GM18858 (cell line): ENCODE measurements around the gene IFNA5.

Experiments used
- ATAC-seq: cut with Tn5 transposase; IDR thresholded peaks from one replicate; pipeline ENCODE4 v1.9.1; 2021; ENCODE audit not compliant: unreplicated experiment

Gene IFNA5

DNA sequence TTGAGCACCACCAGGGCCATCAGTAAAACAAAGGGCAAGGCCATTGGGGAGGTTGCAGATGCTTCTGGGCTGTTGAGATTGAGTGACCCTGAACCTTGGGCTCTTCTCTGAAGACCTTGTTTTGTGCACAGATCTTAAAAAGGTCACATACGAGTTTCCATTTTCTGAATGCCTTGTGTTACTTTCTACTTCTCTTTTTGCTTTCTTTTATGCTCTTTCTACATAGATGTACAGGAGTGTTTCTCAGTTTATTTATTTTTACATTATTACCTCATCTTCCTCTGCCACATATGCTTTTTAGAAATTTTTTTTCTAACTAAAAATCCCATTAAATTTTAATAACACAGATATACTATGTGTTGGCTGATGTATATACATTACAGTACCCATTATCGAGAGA, at the start of gene IFNA5:
TSS of gene IFNA5 (minus strand) at position 101 of the 400 bp plus-strand sequence. CDS start at position 44, 57 bp downstream.
- ATAC-seq, result no peak

DNA sequence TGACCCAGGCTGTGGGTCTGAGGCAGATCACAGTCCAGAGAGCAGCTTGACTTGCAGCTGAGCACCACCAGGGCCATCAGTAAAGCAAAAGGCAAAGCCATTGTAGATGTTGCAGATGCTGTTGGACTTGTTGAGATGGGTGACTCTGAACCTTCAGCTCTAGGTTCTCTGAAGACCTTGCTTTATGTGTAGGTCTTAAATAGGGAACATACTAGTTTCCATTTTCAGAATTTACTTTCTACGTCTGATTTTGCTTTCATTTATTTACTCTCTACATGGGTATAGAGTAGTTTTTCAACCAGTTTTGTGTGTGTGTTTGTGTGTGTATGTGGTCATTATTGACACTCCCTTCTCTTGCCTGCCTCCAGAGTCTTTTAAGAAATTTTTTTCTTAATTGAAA, 45.7 kb upstream of the IFNA5 start, which contains the start of gene IFNA6:
TSS of gene IFNA6 (minus strand) at position 101 of the 400 bp plus-strand sequence. CDS start at position 101, 0 bp downstream.
- ATAC-seq, result no peak

DNA sequence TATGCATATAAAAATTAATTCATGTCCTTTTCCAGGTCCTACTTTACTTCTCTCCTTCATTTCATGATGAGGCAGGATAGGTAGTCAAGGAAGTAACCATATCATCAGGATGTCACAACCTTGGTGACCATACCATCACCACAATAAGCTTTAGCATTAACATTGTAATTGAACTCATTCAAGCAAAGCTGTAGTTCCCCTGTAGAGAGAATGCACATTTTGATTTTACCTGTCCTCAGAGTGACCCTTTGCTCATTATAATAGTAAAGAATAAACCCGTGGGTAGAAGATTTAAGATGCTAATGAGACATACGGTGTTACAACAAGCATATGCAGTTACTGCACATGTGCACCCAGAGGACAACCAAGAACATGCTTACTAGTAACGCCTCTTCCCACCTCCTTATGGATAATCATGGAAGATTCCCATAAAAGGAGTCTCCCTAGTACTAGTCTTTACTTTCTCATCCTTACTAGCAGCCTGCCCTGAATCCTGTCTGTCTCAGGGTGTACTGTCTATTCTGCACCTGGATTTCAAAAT, 43.4 kb upstream of the IFNA5 start:
- ATAC-seq, result no peak

DNA sequence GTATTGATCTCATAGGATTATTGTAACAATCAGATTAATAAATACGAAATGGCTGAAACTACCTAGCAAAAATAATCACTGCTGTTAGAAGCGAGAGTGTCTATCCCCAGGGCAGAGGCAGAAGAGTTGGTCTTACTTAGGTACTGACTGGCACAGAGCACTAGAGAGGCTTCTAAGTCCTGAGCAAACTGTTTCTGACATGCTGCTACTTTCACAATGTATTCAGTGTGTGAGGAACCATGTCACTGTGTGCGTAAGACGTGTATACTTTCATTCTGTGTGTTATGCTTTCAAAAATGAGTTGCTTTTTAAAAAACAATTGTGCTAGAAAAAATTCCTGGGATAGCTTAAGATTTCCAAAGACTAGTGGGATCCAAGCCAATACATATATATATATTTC, 35.6 kb upstream of the IFNA5 start:
- ATAC-seq, result no peak

DNA sequence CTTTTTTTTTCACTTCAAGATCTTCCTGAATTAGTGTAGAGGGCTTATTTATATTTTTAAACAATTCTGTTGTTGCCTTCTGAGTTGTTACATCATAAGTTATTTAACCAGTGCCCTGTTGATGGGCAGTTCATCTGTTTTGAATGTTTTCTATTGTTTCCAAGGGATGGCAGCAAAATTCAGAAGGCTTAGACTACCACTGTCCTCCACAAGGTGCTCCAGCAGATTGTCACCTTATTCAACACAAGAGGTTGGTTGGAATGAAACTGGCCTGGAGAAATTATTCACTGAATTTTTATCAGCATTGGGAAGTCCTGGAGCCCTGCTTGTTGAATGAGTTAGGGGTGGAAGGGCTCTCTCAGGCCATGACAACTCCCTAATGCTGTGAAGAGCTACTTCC, 31.3 kb upstream of the IFNA5 start:
- no peak for ATAC-seq

DNA sequence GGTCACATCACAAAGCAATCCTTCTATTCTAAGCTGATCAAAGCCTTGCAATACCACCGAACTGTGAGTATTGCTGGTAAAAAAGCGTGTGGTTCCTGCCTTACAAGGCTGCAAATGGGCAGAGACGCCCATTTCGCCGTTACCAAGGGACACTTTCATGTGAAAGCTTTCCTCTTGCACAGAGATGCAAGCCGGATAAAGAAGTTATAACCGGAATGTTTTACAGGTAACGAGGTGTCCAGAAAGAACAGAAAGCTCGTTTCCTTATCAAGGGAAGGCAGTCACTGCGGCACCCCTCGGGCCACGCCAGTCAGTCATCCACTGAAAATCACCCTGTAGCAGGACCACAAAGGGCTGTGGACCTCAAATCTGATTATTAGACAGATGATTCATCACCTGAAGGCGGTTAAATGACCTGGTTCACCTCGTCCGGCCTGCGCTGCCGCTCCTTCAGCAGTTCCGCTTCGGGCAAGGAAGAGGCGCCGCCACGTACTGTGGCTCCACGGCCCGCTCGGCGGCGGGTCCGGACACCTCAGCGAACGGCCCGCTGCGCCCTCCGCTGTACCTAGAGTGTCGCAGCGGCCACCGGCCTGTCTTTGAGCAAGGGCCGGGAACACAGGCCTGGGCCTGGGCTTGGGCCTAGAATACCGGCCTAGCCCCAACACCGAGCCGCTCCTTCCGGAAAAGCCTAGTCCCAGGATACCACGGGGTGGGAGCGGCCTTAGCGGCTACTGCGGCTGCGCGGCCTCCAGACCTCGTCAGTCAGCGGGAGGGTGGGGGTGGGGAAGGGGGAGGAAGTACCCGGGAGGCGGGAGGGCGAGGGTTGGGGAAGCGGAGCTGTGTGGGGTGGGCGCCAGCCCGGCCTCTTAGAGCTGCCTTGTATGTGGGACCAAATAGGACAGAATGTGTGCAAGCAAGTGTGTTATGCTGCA, 29.9 kb upstream of the IFNA5 start, which contains the start of gene KLHL9:
TSS of gene KLHL9 (minus strand) at position 704 of the 932 bp plus-strand sequence. CDS start at position 159, 545 bp downstream.
- peak; percentile 80 for ATAC-seq

DNA sequence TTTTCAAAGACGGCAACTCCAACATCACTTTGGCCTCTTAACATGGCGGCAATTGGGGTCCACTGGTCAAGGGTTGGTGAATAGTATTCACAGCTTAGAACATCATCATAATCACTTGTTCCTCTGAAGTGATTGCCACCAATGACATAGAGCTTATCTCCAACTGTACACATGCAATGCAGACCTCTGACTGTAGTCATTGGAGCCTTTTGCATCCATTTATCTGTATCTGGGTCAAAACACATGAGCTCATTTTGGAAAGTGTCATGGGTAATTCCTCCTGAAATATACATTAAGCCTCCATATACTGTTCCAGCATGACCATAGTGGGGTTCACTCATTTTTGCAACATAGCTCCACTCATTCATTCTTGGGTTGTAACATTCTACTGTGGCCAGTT, 28.1 kb upstream of the IFNA5 start:
- ATAC-seq, result no peak

DNA sequence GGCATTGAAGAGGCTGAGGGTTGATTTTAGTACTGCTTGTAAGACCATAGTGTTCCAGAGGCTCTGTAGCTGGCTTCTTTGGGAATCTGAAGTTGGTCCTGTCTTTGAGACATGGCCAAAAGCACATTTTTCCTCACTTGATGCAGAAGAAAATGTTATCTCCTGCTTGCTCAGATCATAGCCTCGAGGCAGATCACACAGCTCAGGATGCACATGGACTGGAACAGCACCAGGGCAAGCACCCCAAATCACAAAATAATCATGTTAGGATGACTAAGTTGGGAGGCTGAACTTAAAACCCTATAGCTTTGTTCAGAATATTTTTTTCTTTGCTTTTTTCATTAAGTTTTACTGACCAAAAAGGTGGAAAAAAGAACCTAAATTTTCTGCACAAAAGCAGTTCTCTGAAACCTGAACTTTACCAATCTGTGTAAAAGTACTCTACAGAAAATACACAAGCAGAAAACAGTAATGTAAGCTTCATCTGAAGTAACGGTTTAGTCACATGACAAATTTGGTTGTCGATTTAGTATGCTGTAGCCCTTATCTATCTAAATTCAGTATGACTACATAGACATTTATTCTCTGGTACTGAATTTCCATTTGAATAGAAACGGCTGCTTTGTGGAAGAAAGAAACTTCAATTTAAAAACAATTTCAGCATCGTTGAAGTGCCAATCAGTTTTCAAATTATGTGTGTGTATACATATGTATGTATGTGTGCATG, 26.7 kb upstream of the IFNA5 start:
- no peak for ATAC-seq

DNA sequence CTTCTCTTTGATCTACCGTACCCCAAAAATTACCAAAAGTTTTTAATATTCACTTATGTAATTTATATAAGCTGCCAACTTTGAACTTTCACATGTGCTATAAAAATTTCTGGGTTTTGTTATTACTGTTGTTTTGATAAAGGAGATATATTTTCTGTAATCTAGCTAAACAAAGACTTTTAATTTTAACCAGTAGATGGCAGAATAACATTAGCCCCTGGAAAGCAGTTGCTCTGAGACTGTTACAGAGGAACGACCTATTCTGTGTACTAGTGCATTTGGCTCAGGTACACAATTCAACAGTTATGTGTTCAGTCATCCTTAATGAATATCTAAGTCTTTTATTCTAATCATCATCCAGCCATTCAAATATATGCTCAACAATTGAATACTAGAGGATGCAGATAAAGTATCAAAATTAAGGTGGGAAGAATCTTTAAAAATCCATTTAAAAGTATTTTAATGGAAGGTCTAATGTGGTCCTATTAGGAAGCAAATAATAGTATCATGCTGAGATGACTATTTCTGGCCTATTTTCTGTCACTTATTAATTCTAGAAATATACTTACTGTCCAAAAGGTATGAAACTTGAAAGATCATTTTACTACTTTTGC, 21.5 kb upstream of the IFNA5 start:
- ATAC-seq, result peak; percentile 79

DNA sequence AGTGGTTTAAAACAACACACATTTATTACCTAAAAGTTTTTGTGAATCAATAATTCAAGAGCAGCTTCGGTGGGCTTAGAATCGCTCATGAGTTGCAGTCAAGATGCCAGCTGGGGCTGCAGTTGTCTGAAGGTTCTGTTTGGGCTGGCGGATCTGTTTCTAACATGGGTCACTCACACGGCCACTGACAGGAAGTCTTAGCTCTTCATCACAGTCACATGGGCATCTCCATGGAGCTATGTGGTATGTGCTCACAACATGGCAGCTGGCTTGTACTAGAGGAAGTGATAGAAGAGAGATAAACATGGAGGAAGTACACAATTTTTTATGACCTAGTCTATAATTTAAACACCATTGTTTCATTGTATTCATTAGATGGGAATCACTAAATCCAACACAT, 18.9 kb upstream of the IFNA5 start:
- ATAC-seq, result no peak

DNA sequence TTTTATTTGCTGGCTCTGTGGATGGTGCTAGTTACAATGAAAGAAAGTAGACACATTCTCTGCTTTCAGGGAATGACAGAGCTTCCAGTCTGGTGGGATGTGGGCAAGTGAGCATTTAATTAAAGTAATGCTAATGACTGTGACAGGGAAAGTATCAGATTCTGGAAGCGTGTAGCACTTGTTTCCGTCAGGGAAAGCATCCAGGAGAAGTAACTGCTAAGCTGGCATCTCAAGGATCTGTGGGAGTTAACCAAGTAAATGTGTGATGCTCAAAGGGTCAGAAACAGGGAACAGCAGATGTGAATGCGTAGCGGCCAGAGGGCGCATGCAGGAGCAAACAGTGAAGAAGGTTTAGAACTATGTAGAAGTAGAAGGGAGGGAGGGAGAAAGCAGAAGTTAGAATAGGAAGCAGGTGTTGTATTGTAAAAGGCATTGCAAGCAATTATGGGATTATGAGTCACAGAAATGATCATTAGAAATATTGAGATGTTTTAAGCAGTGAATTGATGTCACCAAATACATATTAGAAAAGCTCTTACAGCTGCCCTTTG, 17.9 kb upstream of the IFNA5 start:
- no peak for ATAC-seq

DNA sequence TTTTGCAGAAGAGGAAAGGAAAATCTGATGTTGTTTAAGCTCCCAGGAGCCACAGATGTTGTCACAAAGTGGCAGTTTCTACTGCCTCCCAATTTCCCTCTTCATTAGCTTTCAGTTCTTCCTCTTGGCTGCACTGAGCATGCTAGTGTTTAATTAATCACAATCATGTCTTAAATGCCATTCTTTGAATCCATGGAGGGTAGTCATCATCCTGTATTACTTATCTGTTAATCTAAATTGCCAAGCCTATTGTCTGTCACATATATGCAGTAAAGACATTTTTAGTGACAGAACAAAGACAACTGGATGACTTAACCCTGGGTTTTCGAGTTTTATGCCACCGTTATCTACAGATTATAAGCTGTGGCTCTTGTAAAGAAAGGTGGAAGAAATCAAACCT, 15.4 kb upstream of the IFNA5 start:
- no peak for ATAC-seq

DNA sequence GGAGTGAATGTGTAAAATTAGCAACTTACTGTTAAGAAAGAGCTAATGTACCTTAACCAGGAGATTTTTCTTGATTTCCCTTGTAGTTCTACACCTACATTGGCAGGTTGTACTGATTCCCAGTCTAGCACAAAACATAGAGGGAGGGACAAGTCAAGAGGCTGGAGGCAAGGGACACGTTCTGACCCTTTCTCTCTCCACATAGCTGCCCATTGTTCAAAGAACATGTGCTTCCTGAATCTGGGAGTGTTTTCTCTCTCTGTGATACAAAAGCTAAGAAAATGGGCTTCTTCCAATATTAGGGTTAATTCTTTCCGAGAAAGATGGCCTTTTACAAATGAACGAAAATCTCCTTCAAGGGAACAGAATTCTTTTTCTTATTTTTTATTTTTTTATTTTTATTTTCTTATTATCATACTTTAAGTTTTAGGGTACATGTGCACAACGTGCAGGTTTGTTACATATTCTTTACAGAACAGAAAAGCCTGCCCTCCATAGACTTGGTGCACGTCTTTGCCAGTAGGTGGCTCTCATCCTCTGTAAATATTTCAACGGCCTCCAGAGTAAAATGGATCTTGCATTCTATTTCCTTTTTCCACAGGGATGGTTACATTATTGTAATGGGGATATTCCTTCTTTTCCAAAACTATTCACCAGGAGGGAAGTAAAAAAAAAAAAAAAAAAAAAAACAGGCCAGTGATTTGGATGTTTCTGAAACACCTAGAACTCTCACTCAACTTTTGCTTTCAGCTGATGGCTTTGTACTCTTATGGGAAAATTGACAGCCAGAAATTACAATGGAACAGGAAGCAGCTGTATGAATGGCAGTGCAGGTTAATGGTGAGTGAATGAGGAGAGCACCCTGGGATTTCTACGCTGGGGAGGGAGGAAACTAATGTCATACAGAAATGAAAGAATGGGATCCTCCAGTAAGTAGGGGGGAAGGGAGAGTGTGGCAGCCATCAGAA, 13.1 kb upstream of the IFNA5 start:
- ATAC-seq, result peak; percentile 77

DNA sequence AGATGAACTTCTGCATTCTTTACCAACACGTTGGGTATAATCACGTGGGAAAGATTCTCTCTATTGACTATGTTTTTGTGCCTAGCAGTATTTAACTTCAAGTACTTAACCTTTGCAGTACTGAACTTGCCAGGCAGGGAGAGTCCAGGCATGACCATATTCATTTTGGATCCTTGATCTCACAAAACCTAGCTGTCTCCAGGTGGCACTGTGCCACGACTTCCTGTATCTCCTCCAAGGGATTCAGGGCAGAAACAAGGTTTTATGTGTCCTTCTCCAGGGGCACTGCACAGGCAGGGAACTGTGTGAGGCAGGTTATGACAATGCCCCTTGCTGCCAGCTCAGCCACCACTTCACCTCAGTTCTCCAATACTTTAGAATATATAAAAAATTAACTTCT, 11.7 kb upstream of the IFNA5 start:
- ATAC-seq, result no peak

DNA sequence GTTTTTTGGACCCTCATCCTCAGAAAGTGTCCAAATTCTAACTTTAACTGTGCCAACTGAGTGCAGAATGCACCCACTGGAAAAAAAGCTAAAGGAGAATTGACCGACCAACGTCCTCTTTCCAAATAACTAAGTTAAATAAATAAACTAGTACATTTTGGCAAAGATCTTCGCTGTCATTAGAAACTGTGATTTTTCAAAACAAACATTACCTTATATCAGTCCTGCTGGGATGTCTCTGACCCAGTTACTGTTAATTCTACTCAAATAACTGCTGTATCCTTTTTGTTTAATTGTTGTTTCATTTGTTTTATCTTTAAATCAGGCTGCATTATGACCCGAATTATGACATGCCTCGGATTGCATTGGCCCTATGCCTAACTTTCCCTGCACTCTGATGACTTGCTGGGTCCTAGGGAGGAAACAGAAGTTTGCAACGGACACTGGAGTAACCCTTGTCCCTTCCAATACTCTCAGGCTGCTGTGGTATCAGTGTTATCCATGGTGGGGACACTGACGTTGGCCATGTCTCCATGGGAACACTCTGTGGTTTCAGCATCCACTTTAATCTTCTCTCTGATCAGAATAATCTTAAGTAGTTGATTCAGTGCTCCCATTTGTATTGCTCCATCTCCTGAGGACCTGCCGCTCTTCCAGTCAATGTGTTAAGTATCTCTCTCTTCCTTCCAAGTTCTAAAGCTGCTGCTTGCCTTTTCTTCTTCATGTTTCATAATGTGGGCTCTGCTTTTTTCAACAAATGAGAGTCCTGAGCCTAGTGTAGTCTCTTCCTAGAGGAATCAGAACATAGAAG, 11.1 kb upstream of the IFNA5 start:
- ATAC-seq, result no peak

DNA sequence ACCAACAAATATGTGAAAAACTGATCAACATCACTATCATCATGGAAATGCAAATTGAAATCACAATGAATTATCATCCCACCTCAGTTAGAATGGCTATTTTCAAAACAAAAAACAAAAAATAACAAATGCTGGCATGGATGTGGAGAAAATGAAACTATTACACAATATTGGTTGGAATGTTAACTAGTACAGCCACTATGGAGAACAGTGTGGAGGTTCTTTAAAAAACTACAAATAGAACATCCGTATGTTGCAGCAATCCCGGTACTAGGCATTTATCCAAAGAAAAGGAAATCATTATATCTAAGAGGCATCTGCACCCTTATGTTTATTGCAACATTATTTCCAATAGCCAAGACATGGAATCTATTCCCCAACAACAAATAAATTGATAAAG, 9.0 kb upstream of the IFNA5 start:
- no peak for ATAC-seq

DNA sequence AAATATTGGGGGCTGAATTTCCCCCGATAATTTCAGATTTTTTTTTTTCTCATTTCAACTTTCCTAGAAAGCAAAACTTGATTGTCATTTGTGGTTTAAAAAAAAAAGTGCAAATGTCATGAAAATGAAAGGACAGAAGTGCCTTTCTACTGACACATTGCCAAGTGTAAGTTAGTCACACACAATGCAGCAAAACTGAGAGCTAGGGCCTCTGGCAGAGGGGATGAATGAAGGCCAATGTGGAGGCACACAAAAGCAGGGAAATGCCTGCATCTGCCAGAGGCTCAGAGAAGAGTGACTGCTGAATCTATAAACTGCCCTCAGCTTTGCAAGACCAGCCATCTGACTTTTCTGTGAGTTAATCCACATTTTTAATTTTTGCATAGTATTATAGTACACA, 6.8 kb upstream of the IFNA5 start:
- no peak for ATAC-seq

DNA sequence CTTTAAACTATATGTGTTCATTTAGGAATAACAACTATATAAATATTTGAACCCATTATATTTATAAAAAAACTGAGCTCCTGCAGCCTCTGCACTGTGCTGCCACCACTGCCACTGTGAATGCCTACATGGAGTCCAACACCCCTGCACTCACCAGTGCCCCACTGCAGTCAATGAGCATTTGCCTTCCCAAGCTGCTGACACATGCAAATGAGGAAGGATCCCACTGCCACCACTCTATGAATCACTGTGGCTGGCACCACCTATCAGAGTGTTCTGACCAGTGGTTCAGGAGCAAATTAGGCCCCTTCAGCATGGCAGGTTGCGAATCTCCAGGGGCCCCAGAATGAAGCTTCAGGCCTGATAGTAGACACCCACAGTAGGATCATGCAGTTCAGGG, 9.1 kb downstream of the IFNA5 start:
- no peak for ATAC-seq
